Mesodermal cell (in vitro differentiated cells): Measurements from ENCODE around the gene FBXO10.

ENCODE experiments used
- H3K27ac ChIP-seq: 2 replicates; pipeline ENCODE4 v1.7.0; 2013; ENCODE audit warnings: mild to moderate bottlenecking, low read depth, low read length, moderate library complexity; ENCODE audit not compliant: severe bottlenecking
- H3K36me3 ChIP-seq: 2 replicates; pipeline ENCODE4 v1.7.1; 2013; ENCODE audit warnings: mild to moderate bottlenecking, low read length, moderate library complexity; ENCODE audit not compliant: control insufficient read depth, insufficient read depth
- H3K4me1 ChIP-seq: one replicate; pipeline ENCODE4 v1.7.1; 2013; ENCODE audit warnings: mild to moderate bottlenecking, low read length; ENCODE audit not compliant: insufficient read depth, control insufficient read depth, poor library complexity, severe bottlenecking
- H3K4me3 ChIP-seq: 2 replicates; pipeline ENCODE4 v1.7.0; 2013; ENCODE audit warnings: low read length, control low read depth, mild to moderate bottlenecking; ENCODE audit not compliant: insufficient read depth, poor library complexity, severe bottlenecking; ENCODE audit errors: extremely low read depth
- H3K9me3 ChIP-seq: 2 replicates; pipeline ENCODE4 v1.7.1; 2013; ENCODE audit warnings: mild to moderate bottlenecking, low read length, moderate library complexity; ENCODE audit not compliant: control insufficient read depth
- WGBS, 2 experiments: methylation state at CpG; one replicate each; pipeline ENCODE4 v1.1.5; 2013; ENCODE audit warnings: missing lambda C conversion rate in 2 of 2; ENCODE audit not compliant: insufficient coverage in 2 of 2; 5-methylcytosine and 5-hydroxymethylcytosine counted together

Gene FBXO10

GRCh38 chr9:37465249-37466036 lies 110.7 kb downstream of the FBXO10 start, which contains the start of gene ZBTB5:
Gene ZBTB5 (minus strand): TSS chr9:37465450. CDS start chr9:37442551, 22,899 bp downstream.
- H3K4me1 ChIP-seq, result peaks cover 12% of the 10 kb centered on the region
- H3K27ac ChIP-seq, result peak within 1 kb of the TSS; percentile 99
- no peaks in the 10 kb centered on the region for H3K9me3 ChIP-seq
- WGBS, 2 experiments, result 0% methylated on average over 26 to 27 of the region's 52 CpGs
- H3K4me3 ChIP-seq, result peak within 1 kb of the TSS; percentile 76
- peaks cover 14% of the 10 kb centered on the region for H3K36me3 ChIP-seq

GRCh38 chr9:37464426-37465248 lies 111.5 kb downstream of the FBXO10 start:
- peak overlapping the region; percentile 76 for H3K4me3 ChIP-seq
- H3K27ac ChIP-seq, result peak overlapping the region; percentile 99
- 0 to 1% methylated on average over 43 to 46 of the region's 47 CpGs for WGBS, 2 experiments
- no peaks in the 10 kb centered on the region for H3K9me3 ChIP-seq
- peaks cover 17% of the 10 kb centered on the region for H3K36me3 ChIP-seq
- peaks cover 12% of the 10 kb centered on the region for H3K4me1 ChIP-seq

DNA sequence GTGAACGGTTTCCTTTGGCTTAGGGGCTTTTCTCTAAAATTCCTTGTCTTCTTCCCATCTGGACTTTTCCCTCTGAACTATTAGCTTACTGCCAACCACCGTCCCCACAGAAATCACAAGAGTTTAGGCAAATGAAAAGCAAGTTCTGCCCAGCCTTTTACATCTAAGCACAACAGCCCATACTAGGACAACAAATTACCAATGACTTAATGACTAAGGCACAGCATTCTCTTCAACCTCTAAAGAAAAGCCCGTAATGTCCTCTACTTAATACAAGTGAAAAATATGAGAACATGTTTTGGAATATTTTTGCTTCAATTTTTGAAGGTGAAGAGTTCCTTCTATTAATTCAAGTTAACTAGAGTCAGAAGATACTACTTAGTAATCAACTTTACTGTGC lies 112.2 kb downstream of the FBXO10 start:
- Histone ChIP-seq H3K27ac (peak overlapping the region; percentile 99), H3K9me3 (no peaks in the 10 kb centered on the region), H3K4me3 (peak overlapping the region; percentile 76), H3K36me3 (peaks cover 22% of the 10 kb centered on the region), H3K4me1 (peaks cover 12% of the 10 kb centered on the region)
- 23 to 36% methylated on average over 1 of the region's 3 CpGs for WGBS, 2 experiments
